SW480 (cell line): ENCODE measurements around the gene POM121C.
"Not testable (repeated sequence)": the region's sequence is repeated elsewhere in the genome, so short reads cannot be mapped to it uniquely, and the experiment has no call there.

ENCODE experiments used
- DNase-seq: peaks from one replicate; pipeline ENCODE4 v3.0.0-alpha.2; 2016; ENCODE audit warnings: low spot score

The POM121C gene

DNA sequence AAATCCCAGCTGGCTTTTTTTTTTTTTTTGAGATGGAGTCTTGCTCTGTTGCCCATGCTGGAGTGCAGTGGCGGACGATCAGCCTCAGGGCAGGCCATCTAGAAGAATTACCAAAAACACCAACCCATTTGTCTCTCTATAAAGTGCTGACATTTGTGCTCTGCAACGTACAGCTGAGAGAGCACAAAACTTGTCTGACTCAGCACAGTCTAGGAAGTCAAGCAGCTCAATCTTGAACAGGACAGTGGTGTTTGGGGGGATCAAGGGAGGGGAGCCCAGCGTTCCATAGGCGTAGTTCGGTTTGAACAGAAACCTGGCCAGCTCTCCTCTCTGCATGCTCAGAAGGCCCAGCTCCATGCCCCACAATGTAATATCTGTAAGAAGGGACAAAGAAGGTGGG lies 92.9 kb downstream of the POM121C start:
- not testable (repeated sequence) for DNase-seq

DNA sequence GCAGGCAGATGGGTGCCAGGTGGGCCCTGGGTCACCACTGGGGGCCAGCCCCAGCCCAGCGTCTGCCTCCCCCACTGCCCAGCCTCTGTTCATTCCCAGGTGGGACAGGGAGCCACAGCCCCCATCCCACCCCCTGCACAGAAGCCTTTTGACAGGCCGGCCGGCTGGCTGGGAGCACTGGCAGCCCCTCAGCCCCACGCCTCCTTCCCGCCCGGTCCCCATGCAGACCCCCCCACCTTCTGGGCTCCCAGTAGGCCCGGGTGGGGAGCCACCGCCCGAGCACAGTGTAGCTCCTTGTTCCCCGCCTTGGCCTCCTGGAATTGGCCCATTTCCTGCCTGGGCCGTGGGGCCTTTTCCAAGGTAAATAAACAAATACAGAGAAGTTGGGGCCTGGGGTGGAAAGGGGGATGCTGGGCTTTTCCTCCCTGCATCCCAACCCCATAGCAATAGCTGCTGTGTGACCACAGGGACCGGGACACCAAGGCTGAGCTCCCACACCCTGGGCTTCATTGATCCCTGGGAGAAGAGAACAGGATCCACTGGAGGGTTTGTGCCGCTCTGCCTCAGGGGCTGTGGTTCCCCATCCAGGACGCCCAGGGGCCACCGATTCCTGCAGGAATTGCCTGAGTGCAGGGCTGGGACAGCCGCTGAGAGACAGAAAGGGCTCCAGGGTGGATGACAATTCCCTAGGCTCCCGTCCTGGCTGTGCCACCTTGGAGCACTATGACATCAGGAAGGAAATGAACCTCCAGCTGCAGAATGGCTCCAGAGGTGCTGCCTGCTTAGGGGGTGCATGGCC lies 111.4 kb downstream of the POM121C start:
- not testable (repeated sequence) for DNase-seq

DNA sequence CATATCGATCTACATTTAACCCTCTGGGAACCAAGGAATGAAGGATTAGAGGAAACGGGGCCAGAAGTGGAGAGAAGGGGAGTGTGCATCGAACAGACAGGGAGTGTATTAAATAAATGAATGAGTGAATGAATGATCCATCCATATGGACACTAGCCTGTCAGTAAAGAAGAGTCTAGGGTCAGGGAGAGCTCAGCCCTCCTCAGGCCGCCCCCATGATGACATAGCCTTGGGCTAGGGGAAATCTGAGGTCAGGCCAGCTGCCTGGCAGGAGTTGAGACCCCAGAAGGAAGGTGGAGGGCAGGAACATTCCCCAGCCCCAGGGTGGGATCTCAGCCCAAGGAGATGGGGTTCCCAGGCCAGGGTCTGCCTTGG lies 112.0 kb downstream of the POM121C start:
- not testable (repeated sequence) for DNase-seq

DNA sequence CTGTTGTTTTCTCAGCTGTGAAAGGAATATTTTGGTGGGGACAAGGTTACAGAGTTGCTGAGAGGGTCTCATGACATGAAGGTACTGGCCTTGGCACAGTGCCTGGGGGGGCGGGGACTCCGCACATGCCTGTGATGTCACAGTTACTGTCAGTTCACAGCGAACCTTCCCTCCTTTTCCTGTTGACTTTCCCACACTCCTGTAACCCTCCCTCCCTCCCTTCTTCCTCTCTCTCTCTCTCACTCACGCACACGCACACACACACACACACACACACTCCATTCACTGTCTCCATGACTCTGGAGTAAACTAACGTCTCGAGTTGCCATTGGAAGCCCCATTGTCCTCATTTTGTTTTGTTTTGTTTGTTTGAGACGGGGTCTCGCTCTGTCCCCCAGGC lies 118.8 kb downstream of the POM121C start:
- not testable (repeated sequence) for DNase-seq
